Suppressor macrophage treated with lipopolysaccharide for 1 hour (primary cell): ENCODE data around the gene KDM8.
A peak's percentile ranks its signal among the peaks of the same experiment; 100 is the strongest.
"Not testable (repeated sequence)": the region's sequence is repeated elsewhere in the genome, so short reads cannot be mapped to it uniquely, and the experiment has no call there.

Experiments used
- DNase-seq, 3 donors: peaks; one replicate each; pipeline ENCODE4 v3.0.0-alpha.2; 2020 to 2022

Gene KDM8

DNA sequence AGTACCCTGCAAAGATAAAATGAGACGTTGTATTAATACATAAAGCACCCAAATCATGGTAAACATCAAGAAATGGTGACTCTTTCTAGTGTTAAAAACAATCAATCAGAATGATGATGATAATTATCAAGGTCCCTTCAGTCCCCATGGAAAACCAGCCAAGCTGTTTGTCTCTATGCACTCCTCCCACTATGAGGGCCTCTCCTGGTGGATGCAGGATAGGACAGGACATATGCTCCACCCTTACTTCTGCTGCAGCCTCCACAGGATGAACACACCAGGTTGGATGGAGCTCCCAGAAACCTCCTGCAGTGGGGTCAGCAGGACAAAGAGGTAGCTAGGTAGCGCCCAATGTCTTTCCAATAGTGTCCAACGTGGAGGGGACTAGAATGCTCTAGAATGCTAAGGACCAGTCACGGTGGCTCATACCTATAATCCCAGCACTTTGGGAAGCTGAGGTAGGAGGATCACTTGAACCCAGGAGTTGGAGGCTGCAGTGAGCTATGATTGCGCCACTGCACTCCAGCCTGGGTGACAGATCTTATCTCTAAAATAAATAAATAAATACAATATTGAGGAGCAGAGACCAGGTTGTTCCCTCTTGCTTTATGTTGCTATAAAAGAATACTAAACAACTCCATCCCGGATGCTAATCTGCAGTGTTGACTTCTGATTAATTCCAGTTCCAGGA lies 9.9 kb upstream of the KDM8 start:
- DNase-seq, result no peak

DNA sequence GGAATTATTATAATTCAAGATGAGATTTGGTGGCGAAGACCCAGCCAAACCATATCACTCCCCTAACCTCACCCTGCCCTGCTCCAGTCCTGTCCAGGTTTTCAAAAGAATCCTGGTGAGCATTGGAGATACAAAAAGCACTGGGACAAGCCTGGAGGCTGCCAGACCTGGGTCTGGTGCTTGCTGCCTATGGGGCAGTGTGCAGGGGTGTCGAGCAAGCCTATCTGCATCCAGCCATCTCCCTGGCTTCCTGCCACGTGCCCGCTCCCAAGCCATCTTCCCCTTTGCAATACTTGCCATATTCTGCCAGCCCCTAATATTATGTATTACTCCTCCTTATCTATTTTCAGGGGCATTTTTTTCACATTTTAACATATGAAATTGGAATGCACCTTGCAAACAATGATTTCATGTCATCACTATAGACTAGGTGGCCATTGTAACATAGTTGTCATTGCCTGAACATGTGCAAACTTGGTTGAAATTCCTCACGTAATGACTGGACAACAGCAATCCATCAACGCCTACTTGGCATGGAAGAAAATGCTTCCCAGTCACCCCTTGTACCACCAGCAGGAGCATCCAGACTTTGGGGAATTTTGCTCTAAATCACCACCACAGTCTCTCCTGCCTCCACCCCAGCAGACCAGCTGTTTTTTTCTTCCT lies 8.1 kb upstream of the KDM8 start:
- no peak for DNase-seq

DNA sequence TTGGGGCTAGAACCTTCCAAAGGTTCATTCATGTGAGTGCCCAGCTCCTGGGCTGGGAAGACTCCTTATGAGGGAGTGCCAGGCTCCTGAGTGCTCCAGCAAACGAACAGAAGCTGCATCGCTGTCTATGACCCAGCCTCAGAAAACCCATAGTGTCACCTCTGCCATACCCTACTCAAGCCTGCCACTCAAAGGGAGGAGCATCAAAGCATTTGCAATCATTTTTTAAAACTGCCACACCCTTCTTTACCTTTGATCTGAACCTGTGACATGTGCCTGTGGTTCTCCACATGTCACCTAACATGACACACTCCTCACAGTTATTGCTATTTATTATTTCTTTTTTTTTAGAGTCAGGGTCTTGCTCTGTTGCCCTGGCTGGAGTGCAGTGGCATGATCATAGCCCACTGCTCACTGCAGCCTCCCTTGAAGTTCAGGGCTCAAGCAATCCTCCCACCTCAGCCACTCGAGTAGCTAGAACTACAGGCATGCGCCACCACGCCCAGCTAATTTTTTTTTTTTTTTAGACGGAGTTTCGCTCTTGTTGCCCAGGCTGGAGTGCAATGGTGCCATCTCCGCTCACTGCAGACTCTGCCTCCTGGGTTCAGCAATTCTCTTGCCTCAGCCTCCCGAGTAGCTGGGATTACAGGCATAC lies 7.3 kb upstream of the KDM8 start:
- DNase-seq, result no peak

DNA sequence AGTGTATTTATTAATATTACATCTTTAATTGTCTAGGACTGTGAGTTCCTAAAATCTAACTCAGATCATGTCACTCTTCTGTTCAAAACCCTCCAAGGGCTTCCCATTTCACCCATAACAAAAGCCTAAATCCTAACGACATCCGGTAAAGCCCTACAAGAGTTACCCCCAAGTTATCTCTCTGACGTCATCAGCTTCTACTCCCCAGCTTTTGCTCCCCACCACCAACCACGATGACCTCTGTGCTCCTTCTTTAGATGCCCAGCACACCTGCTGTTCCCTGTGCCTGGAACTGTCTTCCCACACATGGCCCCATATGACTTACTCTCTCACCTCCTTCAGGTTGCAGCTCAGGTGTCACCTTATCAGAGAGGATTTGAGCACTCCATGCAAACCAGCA lies 6.3 kb upstream of the KDM8 start:
- DNase-seq, result no peak

DNA sequence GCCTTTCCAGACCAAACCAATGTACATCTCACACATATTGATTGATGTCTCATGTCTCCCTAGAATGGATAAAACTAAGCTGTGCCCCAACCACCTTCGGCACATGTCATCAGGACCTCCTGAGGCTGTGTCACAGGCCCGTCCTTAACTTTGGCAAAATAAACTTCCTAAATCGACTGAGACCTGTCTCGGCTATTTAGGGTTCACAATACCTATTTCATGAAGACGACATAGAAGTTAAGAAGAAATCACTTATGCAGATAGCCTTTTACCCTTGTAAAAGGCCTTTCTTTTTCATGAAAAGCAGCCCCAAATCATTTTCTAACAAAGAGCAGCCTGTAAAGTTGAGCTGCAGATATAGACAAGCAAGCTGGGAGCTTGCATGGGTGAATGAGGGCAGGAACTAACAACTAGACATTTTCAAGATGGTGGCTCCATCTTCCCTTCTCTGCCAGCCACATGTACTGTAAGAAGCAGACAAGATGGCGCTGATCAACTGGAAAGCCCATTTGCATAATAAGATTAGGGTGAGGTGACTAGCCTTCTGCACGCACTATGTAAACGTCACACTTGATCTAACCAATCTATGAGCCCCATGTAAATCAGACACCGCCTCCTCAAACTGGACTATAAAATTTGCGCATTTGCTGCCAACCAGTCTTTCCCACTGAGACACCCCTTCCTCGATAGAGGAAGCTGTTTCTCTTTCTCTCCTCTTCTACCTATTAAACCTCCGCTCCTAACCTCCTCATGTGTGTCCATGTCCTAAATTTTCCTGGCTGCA lies 4.7 kb upstream of the KDM8 start:
- DNase-seq, result no peak

DNA sequence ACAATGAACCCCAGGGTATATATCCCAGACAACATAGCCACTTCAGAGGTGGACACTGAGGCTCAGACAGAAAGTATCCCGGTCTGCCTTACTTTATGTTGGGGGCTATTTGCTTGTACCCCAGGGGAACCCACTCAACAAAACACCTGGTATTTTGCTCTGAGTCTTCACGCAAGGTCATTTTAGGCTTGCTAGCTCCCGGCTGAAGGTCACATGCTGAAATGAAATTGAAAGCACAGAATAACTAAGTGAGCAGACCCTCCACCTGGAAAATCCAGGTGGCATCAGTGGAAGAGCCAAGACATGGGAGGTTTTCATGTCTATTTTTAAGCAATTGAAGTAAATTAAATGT lies 4.1 kb upstream of the KDM8 start:
- no peak for DNase-seq

DNA sequence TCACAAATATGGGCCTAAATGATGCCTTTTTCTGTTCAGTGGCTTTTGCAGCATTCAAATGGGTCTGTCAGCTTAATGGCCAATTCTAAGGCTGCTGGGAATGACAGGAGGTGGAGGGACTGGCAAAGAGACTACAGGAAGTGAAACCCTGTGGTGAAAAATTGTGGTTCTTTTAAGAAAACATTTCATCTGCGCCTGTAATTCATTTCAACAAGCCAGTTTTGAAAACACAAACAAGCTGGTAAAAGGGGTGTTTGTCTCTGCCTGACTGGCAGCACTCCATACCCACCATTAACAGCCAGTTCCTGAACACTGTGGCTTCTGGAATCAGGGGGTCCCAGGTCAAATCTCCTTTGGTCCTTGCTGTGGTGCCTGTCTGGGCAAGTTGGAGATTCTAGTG lies 3.6 kb upstream of the KDM8 start:
- DNase-seq, result peak; percentile 59 to 71 (median 66)

DNA sequence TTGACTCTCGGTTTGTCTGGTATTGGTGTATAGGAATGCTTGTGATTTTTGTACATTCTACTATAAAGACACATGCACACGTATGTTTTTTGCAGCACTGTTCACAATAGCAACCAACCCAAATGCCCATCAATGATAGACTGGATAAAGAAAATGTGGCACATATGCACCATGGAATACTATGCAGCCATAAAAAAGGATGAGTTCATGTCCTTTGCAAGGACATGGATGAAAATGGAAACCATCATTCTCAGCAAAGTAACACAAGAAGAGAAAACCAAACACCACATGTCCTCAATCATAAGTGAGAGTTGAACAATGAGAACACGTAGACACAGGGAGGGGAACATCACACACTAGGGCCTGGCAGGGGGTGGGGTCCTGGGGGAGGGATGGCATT lies 2.4 kb upstream of the KDM8 start:
- not testable (repeated sequence) for DNase-seq

DNA sequence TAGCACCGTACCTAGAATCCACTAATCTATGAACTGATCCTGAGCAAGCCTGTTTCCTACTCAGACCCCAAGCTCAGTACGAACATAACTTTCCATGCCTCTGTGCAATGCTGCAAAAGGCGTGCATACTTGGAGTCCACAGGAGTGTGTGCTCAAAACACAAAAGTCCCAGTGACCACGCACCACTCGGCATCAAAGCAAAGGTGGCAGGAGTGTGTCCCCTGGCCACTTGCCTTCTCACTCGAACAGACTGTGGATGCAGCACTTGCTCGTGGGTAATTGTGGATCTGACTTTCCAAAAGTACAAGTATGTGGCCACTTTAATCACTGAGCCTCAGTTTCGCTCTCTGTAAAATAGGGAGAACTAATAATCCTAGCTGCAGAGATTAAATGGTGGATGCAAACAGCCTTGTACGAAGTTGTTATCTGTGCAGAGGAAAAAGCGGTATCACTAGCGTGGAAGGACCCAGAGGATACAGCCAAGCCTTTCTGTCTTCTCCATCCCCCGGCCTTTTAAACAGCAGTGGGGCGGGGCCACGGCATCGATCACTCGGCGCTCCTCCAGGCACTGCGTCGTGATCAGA lies 311 bp upstream of the KDM8 start:
- DNase-seq, result peak in 2 of 3 donors; percentile 92 to 93

DNA sequence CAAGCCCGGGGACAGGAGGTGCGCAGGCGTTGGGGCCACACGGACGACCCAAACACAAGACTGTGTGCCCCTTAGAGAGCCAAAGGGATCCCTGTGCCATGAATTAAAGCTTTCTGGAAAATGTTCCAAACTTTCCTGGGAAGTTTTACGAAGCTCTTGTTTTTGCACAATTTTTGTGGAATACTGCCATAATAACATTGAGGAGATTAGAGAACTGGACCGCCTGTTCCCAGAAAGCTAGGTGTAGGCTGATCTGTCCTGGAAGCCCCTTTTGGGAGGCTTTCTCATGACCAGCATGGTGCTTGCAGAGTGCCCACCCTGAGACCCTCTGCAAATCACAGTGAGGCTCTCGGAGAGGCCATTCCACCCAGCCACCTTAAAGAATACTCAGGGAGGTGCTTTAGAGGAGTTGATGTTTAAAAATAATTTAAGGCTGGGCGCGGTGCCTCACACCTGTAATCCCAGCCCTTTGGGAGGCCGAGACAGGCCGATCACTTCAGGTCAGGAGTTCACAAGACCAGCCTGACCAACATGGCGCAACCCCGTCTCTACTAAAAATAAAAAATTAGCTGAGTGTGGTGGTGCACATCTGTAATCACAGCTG lies 1.1 kb downstream of the KDM8 start:
- no peak for DNase-seq

DNA sequence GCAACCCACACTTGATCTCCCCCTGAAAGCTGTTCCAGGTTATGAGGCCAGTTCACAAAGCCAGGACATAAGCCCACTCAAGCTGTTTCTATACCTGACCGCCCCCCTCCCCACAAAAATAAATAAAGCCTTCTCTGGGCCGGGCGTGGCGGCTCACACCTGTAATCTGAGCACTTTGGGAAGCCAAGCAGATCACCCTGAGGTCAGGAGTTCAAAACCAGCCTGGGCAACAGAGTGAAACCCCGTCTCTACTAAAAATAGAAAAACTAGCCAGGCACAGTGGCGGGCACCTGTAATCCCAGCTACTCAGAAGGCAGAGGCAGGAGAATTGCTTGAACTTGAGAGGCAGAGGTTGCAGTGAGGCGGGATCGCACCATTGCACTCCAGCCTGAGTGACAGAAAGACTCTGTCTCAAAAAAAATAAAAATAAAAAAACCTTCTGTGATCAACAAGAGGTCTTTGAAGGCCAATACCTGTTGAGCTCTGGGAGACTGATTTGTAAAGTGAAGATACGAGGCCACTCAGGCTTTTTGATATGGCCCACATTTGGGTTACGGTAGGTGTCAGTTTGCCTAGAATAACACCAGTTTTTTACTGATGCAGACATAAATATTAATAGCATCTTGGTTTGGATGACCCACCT lies 2.2 kb downstream of the KDM8 start:
- no peak for DNase-seq

DNA sequence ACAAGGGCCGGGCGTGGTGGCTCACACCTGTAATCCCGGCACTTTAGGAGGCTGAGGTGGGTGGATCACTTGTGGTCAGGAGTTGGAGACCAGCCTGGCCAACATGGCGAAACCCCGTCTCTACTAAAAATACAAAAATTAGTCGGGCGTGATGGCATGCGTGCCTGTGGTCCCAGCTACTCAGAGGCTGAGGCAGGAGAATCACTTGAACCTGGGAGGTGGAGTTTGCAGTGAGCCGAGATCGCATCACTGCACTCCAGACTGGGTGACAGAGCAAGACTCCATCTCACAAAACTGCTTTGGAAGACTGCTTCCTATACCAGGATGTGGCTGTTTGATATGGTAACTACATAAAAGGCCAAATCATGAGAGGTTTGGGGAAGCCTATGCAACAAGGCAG lies 3.8 kb downstream of the KDM8 start:
- DNase-seq, result not testable (repeated sequence)

DNA sequence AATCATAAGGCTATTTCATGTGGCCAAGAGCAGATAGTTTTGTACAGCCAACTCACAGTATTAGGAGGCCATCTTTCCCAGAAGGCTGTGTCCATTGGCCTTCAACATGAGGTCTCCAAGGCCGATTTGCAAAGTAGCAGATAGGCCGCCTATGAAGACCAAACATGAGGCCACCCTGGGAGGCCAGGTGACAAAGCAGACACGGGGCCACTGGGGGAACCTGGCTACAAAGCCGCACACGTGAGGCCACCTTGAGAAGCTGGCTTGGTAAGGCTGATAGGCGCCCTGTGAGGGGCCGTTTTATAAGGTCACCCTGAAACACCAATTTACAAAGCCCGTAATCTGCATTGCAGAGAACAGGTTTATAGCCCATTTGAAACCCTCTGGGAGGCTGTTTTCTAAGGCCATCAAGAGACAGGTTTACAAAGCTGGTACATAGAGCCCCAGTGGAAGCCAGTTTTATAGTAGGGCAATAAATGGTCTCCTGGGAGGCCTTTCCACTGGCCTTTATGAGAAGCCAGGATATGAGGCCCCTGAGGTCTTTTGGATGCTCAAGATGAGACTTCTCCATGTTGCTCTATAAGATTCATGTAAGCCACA lies 4.9 kb downstream of the KDM8 start:
- no peak for DNase-seq

DNA sequence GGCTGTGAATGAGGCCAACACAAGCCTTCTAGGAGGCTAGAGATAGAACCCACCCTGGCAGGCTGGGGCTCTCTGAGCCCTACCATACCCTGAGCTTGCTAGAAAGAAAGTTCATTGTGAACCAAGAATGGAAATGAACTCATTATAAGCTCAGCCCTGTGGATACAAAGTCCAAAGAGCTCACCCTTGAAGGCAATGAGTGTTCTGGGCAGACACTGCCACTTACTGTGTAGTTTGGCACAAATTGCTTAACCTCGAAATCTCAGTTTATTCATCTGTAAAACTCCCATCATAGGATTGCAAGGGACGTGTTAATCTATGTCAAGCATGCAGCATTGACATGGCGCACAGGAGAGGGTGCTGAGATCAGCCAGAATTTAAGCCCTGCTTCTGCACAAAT lies 5.5 kb downstream of the KDM8 start:
- DNase-seq, result no peak

DNA sequence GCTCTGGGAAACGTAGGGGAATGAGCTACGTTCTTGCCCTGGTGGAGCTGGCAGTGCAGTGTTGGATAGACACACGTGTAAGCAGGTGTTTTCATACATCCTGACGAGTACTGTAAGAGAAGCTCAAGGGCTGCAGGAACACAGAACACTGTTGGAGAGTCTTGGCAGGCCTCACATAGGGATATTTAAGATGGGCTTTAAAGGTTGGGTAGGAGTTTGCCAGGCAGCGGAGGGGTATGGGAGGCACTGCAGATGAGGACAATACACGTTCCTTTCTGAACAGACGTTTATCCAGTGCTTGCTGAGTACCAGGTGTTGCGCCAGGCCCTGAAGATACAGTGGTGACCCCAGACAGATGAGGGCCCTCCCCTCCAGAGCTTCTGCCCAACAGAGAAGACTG lies 6.3 kb downstream of the KDM8 start:
- no peak for DNase-seq

DNA sequence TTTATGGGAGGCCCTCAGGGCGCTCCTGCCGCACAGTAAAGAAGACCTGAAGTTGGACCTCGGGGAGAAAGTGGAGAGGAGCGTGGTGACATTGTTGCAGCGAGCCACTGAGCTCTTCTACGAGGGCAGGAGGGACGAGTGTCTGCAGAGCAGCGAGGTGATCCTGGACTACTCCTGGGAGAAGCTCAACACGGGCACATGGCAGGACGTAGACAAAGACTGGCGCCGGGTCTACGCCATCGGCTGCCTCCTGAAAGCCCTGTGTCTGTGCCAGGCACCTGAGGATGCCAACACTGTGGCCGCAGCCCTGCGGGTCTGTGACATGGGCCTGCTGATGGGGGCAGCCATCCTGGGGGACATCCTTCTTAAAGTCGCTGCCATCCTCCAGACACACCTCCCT lies 6.8 kb downstream of the KDM8 start:
- no peak for DNase-seq

DNA sequence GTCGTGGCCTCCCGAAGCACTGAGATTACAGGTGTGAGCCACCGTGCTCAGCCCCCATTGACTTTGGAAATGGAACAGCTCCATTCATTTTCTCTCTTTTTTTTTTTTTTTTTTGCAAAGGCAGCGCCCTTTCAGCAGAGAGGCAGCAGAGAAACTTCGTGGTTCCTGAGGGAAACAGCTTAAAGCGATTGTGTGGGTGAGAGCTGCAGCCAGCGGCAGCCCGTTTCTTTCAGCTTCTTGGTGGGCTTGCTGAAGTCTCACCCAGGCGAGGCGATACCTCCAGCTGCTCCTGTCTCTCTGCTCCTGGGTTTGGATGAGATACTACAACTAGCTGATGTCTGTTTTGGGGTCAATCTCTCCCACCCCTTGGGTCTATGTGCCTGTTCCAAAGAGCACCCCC lies 7.7 kb downstream of the KDM8 start:
- no peak for DNase-seq

DNA sequence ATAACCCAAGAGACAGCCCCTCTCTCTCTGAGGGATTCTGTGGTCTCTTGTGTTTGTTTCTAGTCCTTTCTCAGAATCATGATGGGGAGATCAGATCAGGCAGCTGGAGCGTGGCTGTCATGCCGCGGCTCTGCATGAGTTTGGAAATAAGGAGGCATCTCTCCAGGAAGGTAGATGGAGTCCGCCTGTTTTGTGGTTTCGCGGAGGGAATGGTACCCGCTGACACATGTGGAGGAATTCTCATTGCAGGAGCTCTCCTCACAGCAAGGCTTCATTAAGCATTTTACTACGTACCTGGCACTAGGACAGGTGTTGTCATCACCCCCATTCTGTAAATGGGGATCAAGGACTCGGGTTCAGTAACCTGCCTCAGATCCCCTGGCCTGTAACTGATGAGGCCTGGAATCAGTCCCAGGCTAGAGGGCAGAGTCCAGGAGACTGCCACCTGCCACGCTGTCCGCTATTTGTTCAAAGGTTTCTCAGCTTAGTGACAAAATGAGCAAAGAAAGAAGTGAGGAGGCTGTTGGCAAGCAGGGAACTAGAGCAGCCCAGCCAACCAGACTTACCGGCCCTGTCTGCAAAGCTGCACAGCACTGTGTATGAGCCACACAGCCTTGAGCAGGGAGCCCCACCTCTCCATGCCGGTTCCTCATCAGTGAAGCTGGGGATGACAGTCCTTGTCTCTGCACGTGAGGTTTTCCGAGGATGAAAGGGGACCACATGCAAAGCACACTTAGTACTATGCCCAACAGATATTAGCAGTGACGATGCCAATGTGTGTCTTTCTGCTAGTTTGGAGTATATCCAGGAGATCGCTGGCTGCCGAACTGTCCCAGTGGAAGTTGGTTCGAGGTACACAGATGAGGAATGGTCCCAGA lies 11.0 kb downstream of the KDM8 start:
- DNase-seq, result no peak

DNA sequence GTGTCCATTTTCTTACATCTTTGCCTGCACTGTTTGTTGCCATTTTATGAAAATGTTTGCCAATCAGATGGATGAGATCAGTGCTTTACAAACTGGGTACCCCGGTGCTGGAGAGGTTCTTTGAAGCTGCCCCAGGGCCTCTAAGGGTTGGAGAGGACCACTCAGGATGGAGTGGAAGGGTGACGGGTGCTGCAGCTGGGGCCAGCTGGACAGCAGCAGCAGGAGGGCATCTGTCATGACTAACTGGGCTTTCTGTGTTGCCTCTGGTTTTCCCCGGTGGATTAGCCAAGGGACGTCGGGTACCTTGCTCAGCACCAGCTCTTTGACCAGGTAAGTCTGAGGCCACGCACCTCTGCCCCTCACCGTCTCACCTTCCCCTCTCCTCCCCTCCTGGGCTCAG lies 12.3 kb downstream of the KDM8 start:
- DNase-seq, result no peak

DNA sequence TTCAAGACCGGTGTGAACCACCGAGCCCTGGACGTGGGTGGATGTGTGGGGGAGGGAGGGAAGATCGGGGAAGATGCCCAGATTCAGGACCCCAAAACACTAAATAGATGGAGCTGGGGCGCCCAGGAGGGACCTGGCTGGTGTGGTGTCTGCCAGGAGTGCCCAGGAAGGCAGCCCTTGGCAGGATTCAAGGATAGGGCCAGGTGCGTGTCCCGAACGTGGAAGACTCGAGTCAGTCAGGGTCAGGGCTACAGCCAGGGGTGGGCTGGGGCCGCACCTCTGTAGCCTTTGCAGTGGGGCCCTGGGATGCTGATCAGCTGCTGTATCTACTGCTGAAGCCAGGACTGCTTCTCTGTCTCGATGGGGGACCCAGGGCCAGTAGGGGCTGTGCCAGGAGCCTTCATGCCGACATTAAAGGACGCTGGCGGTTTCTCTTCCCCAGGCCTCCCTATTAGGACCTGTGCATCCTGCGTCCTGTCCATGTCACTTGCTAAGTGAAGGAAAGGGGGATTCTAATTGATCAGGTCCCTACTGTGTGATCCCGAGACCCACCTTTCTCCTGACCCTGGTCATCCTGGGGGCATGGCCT lies 13.1 kb downstream of the KDM8 start:
- no peak for DNase-seq

DNA sequence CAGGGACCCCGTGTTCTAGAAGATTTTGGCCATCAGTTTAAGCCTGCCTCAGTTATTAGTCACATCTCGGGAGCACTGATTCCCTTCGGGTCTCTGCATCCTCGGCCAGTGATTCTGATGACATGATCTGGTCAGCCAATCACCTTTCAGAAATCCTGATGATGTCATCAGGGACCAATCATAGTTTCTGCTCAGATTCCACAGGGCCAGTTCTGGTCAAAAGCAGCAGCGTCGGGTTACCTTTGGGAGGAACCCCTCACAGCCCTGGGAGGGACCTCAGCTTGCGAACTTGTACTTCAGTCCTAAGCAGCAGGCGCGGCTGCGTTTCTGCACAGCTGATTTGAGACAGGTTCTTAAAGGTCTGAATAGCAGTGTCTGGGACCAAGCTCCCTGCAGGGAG lies 13.9 kb downstream of the KDM8 start:
- no peak for DNase-seq
